KBM-7 (cell line): Measurements from ENCODE around the gene THEMIS2.

Experiments used
- DNase-seq: peaks from one replicate; pipeline ENCODE4 v3.0.0-alpha.2; 2015
- in situ Hi-C: fragments of 300-500 bp; cut with MboI; formaldehyde crosslinking; loops from 2 replicates; pipeline ENCODE4 v1.14.3; 2020; ENCODE audit warnings: low sequenced_read_pairs, low pct_unique_long_range_greater_than_20kb, mixed read lengths

THEMIS2 gene

DNA sequence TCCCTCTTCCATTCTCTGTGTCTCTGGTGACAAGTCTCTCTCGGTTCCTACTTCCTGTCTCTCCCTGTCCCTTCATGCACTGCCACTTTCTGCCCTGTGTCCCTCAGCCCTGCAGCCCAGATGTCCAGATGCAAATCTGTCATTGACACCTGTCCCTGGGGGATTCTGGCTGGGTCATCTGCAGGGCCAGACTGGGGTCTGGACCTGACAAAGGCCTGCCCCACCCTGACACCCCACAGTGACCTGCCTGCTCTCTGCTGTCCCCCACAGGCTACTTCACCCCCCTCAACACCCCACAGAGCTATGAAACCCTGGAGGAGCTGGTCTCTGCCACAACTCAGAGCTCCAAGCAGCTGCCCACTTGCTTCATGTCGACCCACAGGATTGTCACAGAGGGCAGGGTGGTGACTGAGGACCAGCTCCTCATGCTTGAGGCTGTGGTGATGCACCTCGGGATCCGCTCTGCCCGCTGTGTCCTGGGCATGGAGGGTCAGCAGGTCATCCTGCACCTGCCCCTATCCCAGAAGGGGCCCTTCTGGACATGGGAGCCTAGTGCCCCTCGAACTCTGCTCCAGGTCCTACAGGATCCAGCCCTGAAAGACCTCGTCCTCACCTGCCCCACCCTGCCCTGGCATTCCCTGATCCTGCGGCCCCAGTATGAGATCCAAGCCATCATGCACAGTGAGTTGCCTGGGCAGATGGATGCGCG, 7.2 kb downstream of the THEMIS2 start:
- no peak for DNase-seq
- in situ Hi-C loops = no loop called here

DNA sequence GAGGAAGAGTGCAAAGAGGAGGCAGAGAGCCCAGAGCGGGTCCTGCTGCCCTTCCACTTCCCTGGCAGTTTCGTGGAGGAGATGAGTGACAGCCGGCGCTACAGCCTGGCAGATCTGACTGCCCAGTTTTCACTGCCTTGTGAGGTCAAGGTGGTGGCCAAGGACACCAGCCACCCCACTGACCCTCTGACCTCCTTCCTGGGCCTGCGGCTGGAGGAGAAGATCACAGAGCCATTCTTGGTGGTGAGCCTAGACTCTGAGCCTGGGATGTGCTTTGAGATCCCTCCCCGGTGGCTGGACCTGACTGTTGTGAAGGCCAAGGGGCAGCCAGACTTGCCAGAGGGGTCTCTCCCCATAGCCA, 10.2 kb downstream of the THEMIS2 start:
- in situ Hi-C loops = no loop called here
- no peak for DNase-seq

DNA sequence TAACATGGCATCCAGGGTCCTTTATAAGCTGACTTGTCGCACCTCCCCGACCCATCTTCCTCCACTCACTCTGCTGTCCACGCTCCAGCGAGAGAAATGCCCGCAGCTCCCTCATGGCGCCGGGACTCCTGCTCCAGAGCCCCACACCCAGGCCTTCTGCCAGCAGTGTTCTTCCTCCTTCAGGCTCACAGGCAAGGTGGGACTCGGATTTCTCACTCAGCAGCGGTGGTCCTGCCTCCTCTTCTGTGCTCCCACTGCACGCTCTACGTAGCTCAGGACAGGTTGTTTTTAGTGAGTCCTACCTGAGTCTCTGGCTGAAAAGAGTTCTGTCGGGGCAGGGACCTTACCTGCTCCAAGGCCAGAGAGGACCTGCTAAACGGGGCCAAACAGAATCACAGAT, 11.2 kb downstream of the THEMIS2 start:
- no peak for DNase-seq
- in situ Hi-C loops = no loop called here

DNA sequence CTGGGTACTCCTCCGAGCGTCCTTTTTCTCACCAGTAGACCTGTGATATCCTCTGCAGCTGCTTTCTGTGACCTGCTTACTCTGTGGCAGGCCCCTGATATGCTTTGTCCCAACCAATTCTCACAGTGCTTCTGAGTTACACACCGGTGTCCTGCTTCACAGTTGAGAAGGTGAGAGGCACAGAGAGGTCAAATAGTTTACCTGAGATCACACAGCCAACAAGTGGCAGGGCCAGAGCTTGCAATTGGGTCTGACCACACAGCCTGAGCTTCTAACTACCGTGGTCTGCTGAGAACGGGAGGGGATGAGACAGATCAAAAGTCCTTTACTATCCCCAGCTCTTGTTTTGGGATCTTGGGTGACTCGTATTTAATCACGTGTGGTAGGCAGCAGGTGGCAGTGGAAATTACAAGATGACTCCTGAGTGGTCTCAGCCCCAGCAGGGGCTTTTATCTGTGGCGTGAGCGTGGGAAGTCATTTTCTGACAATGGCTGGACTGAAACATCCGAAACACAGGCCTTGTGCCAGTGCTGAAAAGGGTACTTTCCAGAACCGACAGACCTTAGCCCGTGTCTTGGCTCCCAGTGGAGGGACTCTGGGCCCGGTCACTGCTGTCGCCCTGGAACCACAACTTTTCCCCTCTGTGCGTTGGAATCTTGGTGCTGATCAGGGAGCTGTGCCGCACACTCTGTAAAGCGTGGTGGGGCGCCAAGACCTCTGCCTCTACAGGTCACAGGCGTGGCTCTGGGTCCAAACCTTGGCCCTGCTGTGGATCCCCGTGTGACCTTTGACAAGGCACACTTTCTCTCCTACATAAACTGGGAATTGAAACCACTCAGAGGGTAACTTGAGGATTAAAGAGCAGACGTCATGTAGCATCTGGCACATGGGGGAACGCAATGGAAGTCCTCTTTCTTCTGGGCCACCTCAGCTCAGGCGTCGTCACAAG, 11.9 kb downstream of the THEMIS2 start:
- in situ Hi-C loops = no loop called here
- no peak for DNase-seq

DNA sequence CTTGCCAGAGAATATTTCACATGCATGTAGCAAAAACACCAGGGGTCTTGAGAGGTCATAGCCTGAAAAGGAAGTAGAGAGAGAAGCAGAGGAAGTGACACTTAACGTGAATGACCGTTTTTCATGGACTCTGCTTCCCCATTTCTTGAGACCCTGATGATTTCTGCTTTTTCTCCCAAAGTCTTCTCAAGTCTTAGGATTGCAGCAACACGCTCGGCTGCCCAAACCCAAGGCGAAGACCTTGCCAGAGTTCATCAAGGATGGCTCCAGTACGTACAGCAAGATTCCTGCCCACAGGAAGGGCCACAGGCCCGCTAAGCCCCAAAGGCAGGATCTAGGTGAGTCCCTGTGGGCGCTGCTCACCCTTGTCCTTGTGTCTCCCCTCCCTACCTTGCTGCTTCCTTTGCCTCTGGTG, 12.8 kb downstream of the THEMIS2 start:
- in situ Hi-C loops = no loop called here
- DNase-seq = peak; percentile 91

DNA sequence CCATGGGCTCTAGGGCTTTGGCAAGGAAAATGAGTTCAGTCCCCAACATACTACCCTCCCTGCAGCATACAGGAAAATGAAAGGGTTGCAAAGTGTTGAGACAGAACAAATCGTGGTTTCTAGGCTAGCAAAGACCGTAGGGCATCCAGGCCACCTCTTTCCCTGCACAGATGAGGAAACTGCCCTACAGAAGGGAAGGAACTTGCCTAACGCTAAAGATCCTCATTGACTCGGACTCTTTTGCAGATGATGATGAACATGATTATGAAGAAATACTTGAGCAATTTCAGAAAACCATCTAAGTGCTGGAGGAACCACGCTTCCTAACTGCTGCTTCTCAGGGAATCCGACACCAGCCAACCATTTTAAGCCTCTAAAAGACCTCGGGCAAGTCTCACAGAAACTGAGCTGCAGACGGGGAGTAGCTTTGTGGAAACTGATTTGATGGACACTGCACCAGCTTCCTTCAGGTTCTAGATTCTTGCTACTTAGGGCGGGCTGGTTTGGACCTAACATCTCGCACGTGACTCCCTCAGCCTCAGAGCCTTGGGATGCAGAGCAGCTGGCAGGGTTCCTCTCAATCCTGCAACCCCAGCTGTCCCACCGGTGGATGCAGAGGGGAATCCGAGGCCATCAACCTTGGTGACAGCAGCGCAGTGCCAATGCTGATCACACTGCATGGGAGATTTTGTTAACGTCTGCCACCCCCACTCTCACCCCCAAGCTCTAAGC, 13.4 kb downstream of the THEMIS2 start:
- in situ Hi-C loops = no loop called here
- DNase-seq = peak; percentile 50

DNA sequence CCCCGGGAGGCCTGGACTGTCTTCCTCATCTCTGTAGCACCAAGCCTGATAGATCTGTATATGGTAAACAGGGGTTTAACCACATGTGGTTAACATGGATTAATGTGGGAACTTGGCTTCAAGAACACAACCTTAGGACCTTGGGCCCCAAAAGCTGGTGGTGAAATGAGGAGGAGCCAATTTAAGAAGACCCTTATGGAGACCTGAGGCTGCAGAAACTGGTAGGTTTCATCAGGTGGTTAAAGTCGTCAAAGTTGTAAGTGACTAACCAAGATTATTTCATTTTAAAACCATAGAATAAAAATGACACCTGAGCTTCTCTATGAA, 14.0 kb downstream of the THEMIS2 start:
- no peak for DNase-seq
- in situ Hi-C loops = no loop called here

DNA sequence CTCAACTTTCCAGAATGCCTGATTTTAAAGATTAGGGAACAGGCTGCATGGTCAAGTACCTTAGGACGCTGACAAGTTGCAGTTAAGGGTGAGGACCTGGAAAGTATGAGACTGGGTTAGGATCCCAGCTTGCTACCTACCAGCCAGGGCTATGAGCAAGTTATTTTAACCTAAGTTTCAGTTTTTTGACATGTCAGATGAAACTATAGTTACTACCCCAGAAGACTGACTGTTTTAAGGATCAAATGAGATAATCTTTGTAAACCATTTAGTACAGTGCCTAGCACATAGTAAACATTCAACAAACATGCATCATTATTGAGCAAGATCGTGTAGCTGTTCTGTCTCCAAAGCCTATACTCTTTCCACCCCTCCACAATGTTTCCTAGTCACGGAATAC, 14.4 kb downstream of the THEMIS2 start:
- in situ Hi-C loops = no loop called here
- DNase-seq = no peak

DNA sequence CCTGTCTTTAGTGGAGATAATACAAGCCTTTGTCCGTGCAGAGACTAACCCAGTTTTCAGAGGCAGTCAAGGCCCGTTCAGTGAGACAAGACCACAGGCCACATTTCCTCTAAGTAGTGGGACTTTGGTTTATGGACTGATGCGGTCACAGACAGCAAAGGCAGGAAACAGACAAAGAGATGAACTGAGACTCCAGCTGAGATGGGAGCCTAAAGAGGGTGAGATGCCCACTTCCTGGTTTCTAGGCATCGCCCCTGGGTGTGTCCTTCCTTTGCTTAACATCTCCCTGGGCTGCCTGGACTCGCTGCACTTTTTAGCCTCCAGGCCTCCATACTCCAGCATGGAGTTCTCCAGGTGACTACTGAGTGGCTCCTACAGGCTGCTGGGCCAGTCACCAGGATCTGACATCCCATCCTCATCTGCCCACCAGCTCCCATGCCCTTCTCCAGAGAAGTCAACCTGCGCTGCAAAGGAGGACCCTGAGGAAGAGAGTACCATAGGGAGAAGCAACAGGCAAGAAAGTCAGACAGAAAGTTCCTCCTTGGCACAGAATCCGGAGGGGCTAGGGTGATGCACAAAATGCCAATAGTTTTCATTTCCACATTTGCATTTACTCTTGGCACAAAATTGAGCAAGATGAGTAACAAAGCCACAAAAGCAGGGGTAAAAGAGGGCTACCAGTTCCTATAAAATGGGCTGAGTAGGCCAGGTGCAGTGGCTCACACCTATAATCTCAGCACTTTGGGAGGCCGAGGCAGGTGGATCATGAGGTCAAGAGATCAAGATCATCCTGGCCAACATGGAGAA, 15.1 kb downstream of the THEMIS2 start:
- in situ Hi-C loops = no loop called here
- peak; percentile 89 for DNase-seq

DNA sequence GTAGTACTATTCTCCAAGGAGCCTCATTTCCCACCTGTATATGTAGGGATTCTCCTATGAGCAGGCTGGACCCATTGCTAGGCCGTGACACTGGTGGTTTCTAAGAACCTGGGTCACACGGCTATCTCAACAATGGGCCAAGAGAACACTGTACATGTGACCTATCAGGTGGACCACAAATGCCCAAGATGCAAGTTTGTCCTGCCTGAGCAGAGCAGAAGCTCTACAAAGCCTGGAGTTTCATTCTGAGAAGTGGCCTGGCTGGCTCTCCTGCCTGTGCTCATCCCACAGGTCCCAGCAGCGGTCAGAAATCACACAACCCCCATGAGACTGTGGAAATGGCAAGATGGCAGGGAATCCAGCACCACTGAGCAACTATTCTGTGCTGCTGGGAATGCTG, 17.2 kb downstream of the THEMIS2 start:
- DNase-seq = no peak
- in situ Hi-C loops = no loop called here

DNA sequence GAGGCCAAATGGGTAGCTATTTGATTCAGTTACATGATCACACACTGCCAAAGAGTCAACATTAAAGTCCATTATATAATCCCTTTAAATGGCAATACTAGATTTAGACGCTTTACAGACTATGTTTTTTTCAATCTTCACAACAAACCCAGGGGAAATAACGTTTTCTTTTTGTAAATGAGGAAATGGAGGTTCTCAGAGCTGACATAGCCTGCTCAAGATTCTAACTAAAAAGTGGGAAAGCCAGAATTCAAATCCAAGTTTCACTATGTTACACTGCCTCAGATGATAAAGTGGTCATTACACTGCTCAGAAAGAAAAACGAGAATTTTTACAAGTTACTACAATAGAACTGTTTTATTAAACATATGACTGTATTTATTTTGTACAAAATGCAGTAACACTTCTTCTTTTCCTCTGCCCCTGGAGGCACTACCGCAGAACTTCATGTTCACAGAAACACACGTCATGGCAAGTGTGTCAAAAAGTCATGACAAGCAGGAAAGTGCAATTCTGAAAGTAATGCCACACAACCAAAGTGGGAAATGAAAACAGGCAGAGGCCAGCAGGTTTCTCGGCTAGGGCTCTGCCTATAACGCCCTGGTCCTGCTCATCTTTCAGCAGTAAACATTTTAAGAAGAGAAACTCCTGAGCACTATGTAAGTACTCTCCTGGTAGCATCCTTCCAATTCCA, 19.0 kb downstream of the THEMIS2 start:
- DNase-seq = no peak
- in situ Hi-C loops = no loop called here

DNA sequence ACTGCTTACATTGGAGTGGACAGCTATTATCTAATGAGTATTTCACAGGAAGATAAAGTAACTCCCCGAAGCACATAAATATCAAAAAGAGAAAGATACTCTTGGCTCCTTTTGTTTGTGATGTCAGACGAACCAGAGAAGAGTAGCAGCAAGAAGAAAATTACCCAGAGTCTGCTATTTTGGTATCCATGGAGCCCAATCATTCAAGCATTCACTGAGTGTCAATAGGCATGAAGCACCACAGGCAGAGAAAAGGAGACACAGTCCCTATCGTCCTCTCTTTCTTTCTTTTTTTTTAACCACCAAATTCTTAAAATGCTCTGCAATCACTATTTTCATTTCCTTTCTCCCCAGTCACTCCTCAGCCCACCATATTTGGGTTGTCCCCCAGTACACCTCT, 22.2 kb downstream of the THEMIS2 start:
- DNase-seq = no peak
- in situ Hi-C loops = no loop called here

DNA sequence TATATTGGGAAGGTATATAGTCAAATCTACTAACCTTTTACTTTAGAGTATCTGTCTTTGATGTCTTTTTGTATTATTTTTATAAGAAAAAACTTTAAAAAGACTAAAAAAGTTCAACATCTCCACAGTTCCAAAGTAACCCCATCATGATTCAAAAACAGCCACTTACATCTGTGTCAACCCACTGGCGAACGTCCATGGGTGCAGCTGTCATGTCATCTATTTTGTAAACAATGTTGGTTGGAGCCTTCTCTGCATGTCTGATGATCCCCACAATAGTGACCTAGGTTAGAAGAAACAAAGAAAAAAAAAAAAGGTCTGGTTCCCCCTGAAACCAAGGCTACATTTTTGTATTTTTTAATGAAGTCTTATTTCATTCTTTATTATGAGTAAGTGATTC, 34.4 kb downstream of the THEMIS2 start:
- no peak for DNase-seq
- in situ Hi-C loops = no loop called here

DNA sequence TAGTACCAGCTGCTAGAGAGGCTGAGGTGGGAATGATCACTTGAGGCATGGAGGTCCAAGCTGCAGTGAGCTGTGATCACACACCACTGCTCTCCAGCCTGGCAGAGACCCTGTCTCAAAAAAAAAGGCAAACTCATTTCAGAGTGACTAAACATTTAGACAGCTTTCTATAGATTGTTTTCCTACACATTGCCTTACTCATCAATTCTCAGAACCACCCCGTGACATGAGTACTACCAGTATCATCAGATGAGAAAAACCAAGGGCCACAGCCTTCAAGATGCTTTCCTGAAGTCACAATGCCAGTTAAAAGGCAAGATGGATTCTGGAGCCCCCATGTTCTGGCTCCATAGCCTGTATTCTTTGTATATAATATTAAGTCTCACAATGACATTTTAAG, 40.1 kb downstream of the THEMIS2 start:
- no peak for DNase-seq
- in situ Hi-C loops = no loop called here

DNA sequence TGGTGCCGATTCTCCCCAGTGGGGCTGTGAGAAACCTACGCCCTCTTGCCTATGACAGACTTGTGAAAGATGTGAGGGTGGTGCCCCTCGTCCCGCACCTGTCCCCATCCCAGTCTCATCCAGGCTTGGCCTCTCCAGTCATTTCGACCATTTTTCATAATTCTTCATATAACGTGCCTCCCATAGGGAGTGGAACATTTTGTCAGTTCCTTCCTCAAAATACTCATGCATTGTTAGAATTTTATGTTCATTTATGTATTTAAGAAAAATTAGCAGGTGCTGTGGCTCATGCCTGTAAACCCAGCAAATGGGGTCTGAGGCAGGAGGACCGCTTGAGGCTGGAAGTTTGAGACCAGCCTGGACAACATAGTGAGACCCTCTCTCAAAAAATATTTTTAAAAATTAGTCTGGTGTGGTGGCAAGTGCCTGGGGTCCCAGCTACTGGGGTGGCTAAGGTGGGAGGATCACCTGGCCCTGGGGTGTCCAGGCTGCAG, 42.8 kb downstream of the THEMIS2 start:
- in situ Hi-C loops = no loop called here
- no peak for DNase-seq

DNA sequence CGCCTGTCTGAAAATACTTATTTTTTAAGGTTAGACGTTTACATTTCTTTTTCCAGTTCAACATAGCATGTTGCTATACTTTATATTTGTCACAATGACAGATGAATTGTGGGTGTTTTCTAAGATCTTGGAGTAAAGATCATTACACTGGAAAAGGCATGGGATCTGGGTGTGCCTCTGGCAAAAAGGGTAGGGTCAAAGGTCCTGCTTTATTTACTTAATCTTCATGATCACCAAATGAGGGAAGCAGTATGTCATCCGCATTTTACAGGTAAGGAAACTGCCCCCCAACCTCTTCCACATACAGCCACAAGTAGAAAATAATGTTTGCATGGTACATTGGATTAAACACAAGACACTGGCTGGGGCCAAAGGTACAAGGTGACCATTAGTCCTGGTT, 49.9 kb downstream of the THEMIS2 start:
- DNase-seq = no peak
- in situ Hi-C loops = no loop called here

DNA sequence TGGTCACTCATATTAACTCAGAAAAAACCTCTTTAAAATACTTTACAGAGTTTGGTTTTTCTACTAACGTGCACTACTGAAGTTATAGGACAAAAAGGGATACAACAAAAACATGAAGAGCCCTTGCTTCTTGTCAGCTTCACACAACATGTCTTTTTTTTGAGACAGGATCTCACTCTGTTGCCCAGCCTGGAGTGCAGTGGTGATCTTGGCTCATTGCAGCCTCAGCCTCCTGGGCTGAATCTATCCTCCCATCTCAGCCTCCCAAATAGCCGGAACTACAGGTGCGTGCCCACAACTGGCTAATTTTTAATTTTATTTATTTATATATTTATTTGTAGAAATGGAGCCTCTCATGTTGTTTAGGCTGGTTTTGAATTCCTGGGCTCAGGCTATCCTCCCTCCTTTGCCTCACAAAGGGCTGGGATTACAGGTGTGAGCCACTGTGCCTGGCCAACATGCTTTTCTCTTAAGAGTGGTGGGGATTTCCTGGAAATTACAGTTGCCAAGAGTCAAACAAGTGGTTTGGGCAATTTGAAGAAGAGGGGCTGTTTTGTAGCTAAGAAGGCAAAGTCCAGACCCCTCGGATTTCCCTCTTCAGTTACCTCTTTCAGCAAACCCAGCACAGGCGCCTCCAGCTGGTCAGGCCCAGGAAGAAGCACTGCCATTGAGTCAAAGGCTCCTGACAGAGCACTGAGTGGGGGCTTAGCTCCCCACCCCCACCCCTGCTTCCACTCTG, 56.0 kb downstream of the THEMIS2 start:
- in situ Hi-C loops = no loop called here

DNA sequence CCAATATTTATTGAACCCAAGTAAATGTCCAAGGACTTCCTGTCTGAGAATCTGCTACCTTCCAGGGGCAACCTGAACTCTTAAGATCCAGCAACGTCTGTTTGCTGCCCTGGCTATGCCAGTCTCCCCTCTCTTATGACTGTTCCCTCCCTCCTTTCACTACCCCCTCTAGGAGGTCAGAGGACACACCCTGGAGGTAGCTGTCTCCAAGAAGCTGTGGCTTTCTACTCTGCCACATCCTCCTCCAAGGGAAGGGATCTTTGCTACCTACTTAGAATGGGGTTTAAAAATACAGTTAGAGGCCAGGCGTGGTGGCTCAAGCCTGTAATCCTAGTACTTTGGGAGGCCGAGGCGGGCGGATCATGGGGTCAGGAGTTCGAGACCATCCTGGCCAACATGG, 58.8 kb downstream of the THEMIS2 start:
- in situ Hi-C loops = no loop called here
- DNase-seq = no peak

More for the DNA sequence above, 56.0 kb downstream of the THEMIS2 start:
- no peak for DNase-seq
